H1 (cell line): ENCODE results near the gene PPM1F. TPM values are rescaled to one million over a fixed set of nuclear protein-coding genes. Genes with fewer than 3 reads are reported as not detected.

Experiments
- CTCF ChIA-PET: fragments of 300-600 bp; sonication (Branson Sonifier 250); formaldehyde crosslinking; loops from one replicate; lab custom pipeline; 2021; ENCODE audit not compliant: partially characterized antibody; lab: Charles Lee
- POLR2A ChIA-PET: fragments of 300-600 bp; sonication (Branson Sonifier 250); formaldehyde crosslinking; loops from one replicate; lab custom pipeline; 2021; ENCODE audit warnings: inconsistent platforms; ENCODE audit not compliant: partially characterized antibody; lab: Charles Lee
- DNase-seq, 2 experiments: peaks; one replicate each; pipeline versions ENCODE4 v3.0.0 to v3.0.0-alpha.2; 2010 to 2022; ENCODE audit warnings: low spot score in 2 of 2, low read depth in 1 of 2, mixed read lengths in 1 of 2
- FAIRE-seq: peaks from 2 replicates; lab custom pipeline; 2011; peaks lifted over from hg19 to GRCh38; lab: Jason Lieb, UNC
- H2AFZ ChIP-seq: 2 replicates; pipeline ENCODE4 v1.8.1; 2012; ENCODE audit warnings: low read length, inconsistent platforms
- H2AK5ac ChIP-seq: 2 replicates; pipeline ENCODE4 v1.6.1; 2013; ENCODE audit warnings: low read depth, low read length
- H2BK120ac ChIP-seq: replicated peaks from 2 replicates; pipeline ENCODE3; 2013; ENCODE audit warnings: low read depth, low read length, inconsistent platforms
- H2BK12ac ChIP-seq: 2 replicates; pipeline ENCODE4 v1.6.1; 2013; ENCODE audit warnings: low read depth, low read length
- H2BK15ac ChIP-seq: 2 replicates; pipeline ENCODE4 v1.6.1; 2013; ENCODE audit warnings: low read length
- H2BK20ac ChIP-seq: 2 replicates; pipeline ENCODE4 v1.6.1; 2013; ENCODE audit warnings: low read length
- H2BK5ac ChIP-seq: 2 replicates; pipeline ENCODE4 v1.6.1; 2013; ENCODE audit warnings: low read depth, low read length
- H3K14ac ChIP-seq: 2 replicates; pipeline ENCODE4 v1.6.1; 2013; ENCODE audit warnings: inconsistent platforms; ENCODE audit not compliant: insufficient read length
- H3K18ac ChIP-seq: 2 replicates; pipeline ENCODE4 v1.6.1; 2013; ENCODE audit warnings: low read length; ENCODE audit errors: extremely low read depth
- H3K23ac ChIP-seq: 2 replicates; pipeline ENCODE4 v1.6.1; 2013; ENCODE audit warnings: inconsistent platforms; ENCODE audit not compliant: insufficient read length
- H3K23me2 ChIP-seq: 2 replicates; pipeline ENCODE4 v1.6.1; 2013; ENCODE audit warnings: low read depth, low read length
- H3K27ac ChIP-seq: 2 replicates; pipeline ENCODE4 v1.6.1; 2011; ENCODE audit warnings: low read depth, low read length, inconsistent platforms
- H3K27me3 ChIP-seq, 4 experiments: replicated peaks in 1 of 4; 1 replicate in 1 of 4; 2 replicates in 3 of 4; pipeline versions ENCODE4 v1.6.1 to v1.8.1; 2011 to 2013; ENCODE audit warnings: low read length in 3 of 4, mild to moderate bottlenecking in 3 of 4, inconsistent platforms in 2 of 4, mixed read lengths in 2 of 4, moderate library complexity in 1 of 4; ENCODE audit not compliant: control insufficient read depth in 3 of 4, insufficient read depth in 3 of 4; ENCODE audit errors: extremely low read depth in 1 of 4
- H3K36me3 ChIP-seq, 4 experiments: 2 replicates each; pipeline versions ENCODE4 v1.6.1 to v1.8.1; 2011 to 2013; ENCODE audit warnings: mild to moderate bottlenecking in 4 of 4, low read length in 3 of 4, moderate library complexity in 2 of 4, control low read depth in 1 of 4, inconsistent platforms in 1 of 4; ENCODE audit not compliant: insufficient read depth in 4 of 4, control insufficient read depth in 2 of 4
- H3K4ac ChIP-seq: replicated peaks from 2 replicates; pipeline ENCODE3; 2013; ENCODE audit warnings: low read length, low read depth, mixed read lengths, inconsistent platforms; ENCODE audit not compliant: insufficient read length
- H3K4me1 ChIP-seq, 4 experiments: replicated peaks in 1 of 4; 1 replicate in 1 of 4; 2 replicates in 3 of 4; pipeline versions ENCODE4 v1.6.1 to v1.8.1; 2011 to 2013; ENCODE audit warnings: low read length in 3 of 4, inconsistent platforms in 2 of 4, mixed read lengths in 1 of 4; ENCODE audit not compliant: insufficient read depth in 4 of 4, control insufficient read depth in 3 of 4
- H3K4me2 ChIP-seq, 2 experiments: 2 replicates each; pipeline versions ENCODE4 v1.6.1 to v1.8.1; 2011 to 2013; ENCODE audit warnings: low read depth in 2 of 2, low read length in 2 of 2, control low read depth in 1 of 2, inconsistent platforms in 1 of 2, mild to moderate bottlenecking in 1 of 2; ENCODE audit not compliant: insufficient read depth in 1 of 2
- H3K4me3 ChIP-seq, 4 experiments: fragments of 200-600, 300-600 bp in 1 of 4; sonication (generic), shearing (Covaris generic), sonication (Bioruptor Twin) in 1 of 4; 2 replicates each; pipeline versions ENCODE4 v1.5.1 to v1.8.1; 2011 to 2016; ENCODE audit warnings: low read length in 4 of 4, low read depth in 3 of 4, control low read depth in 2 of 4, inconsistent platforms in 2 of 4, mild to moderate bottlenecking in 2 of 4, mixed read lengths in 1 of 4, moderate library complexity in 1 of 4; ENCODE audit not compliant: insufficient read depth in 2 of 4; ENCODE audit errors: extremely low read depth in 1 of 4
- H3K56ac ChIP-seq: replicated peaks from 2 replicates; pipeline ENCODE3; 2013; ENCODE audit warnings: low read depth, mild to moderate bottlenecking, mixed read lengths, low read length, inconsistent platforms; ENCODE audit not compliant: insufficient read length
- H3K79me1 ChIP-seq: 2 replicates; pipeline ENCODE4 v1.6.1; 2013; ENCODE audit warnings: low read depth, low read length, control low read depth
- H3K79me2 ChIP-seq, 2 experiments: 2 replicates each; pipeline versions ENCODE4 v1.6.1 to v1.8.1; 2012 to 2013; ENCODE audit warnings: low read length in 2 of 2, mild to moderate bottlenecking in 2 of 2, inconsistent platforms in 1 of 2; ENCODE audit not compliant: insufficient read depth in 2 of 2, control insufficient read depth in 1 of 2
- H3K9ac ChIP-seq, 4 experiments: replicated peaks in 1 of 4; 1 replicate in 1 of 4; 2 replicates in 3 of 4; pipeline versions ENCODE4 v1.6.1 to v1.8.1; 2011 to 2013; ENCODE audit warnings: low read depth in 3 of 4, low read length in 3 of 4, control low read depth in 2 of 4, mild to moderate bottlenecking in 2 of 4, moderate library complexity in 2 of 4, inconsistent platforms in 1 of 4; ENCODE audit errors: extremely low read depth in 1 of 4
- H3K9me3 ChIP-seq, 2 experiments: 2 replicates each; pipeline versions ENCODE4 v1.6.1 to v1.8.1; 2012 to 2013; ENCODE audit warnings: mild to moderate bottlenecking in 2 of 2, moderate library complexity in 2 of 2, control low read depth in 1 of 2, inconsistent platforms in 1 of 2, low read depth in 1 of 2, low read length in 1 of 2, mixed read lengths in 1 of 2; ENCODE audit not compliant: insufficient read depth in 2 of 2
- H4K20me1 ChIP-seq, 2 experiments: replicated peaks in 1 of 2; 2 replicates each; pipeline versions ENCODE3 to v1.8.1; 2011 to 2013; ENCODE audit warnings: inconsistent platforms in 2 of 2, low read length in 2 of 2, mild to moderate bottlenecking in 1 of 2; ENCODE audit not compliant: insufficient read depth in 2 of 2, control insufficient read depth in 1 of 2
- H4K5ac ChIP-seq: 2 replicates; pipeline ENCODE4 v1.6.1; 2013; ENCODE audit warnings: low read length, low read depth, mixed read lengths, inconsistent platforms; ENCODE audit not compliant: insufficient read length
- H4K8ac ChIP-seq: 2 replicates; pipeline ENCODE4 v1.8.0; 2013; ENCODE audit warnings: mild to moderate bottlenecking, moderate library complexity, low read length, inconsistent platforms; ENCODE audit not compliant: insufficient read depth; ENCODE audit errors: extremely low read depth
- H4K91ac ChIP-seq: replicated peaks from 2 replicates; pipeline ENCODE3; 2013; ENCODE audit warnings: low read length, mixed read lengths, inconsistent platforms; ENCODE audit not compliant: insufficient read length
- BRCA1 ChIP-seq: IDR thresholded peaks from 2 replicates; pipeline ENCODE4 v1.6.1; 2012; ENCODE audit warnings: low read depth, low read length, improper control_type of control experiment
- CBX8 ChIP-seq: fragments of 300-800, 300-1000 bp; sonication (generic); IDR thresholded peaks from 2 replicates; pipeline ENCODE4 v1.7.1; 2016; ENCODE audit warnings: low read depth, low read length, borderline replicate concordance
- CHD1 ChIP-seq: IDR thresholded peaks from 2 replicates; pipeline ENCODE4 v1.6.1; 2012; ENCODE audit warnings: low read depth, low read length, improper control_type of control experiment
- EZH2 ChIP-seq: fragments of 200-600 bp; sonication (generic); IDR thresholded peaks from 2 replicates; pipeline ENCODE4 v1.7.1; 2012; ENCODE audit warnings: low read depth, mild to moderate bottlenecking, moderate library complexity, low read length, inconsistent platforms; ENCODE audit not compliant: severe bottlenecking
- HDAC2 ChIP-seq, 2 experiments: fragments of 300-600 bp in 1 of 2; sonication (generic) in 1 of 2; IDR thresholded peaks; 2 replicates each; pipeline ENCODE4 v1.6.1; 2011 to 2012; ENCODE audit warnings: low read depth in 2 of 2, low read length in 2 of 2, mild to moderate bottlenecking in 2 of 2, moderate library complexity in 2 of 2, borderline replicate concordance in 1 of 2, inconsistent platforms in 1 of 2
- KDM1A ChIP-seq: fragments of 200-600, 300-600 bp; sonication (generic); IDR thresholded peaks from 2 replicates; pipeline ENCODE4 v1.7.1; 2016; ENCODE audit warnings: mild to moderate bottlenecking, low read length, borderline replicate concordance
- KDM4A ChIP-seq: IDR thresholded peaks from one replicate; pipeline ENCODE4 v1.7.1; 2012; ENCODE audit warnings: low read depth, mild to moderate bottlenecking, moderate library complexity, low read length, inconsistent platforms; ENCODE audit not compliant: severe bottlenecking
- MAFK ChIP-seq: IDR thresholded peaks from 2 replicates; pipeline ENCODE4 v1.6.1; 2012; ENCODE audit warnings: low read depth, mild to moderate bottlenecking, improper control_type of control experiment, low read length
- POLR2A ChIP-seq, 2 experiments: IDR thresholded peaks; 1 replicate in 1 of 2; 2 replicates in 1 of 2; pipeline ENCODE4 v1.6.1; 2011; ENCODE audit warnings: low read depth in 2 of 2, low read length in 2 of 2, mild to moderate bottlenecking in 2 of 2; ENCODE audit errors: control extremely low read depth in 1 of 2
- RBBP5 ChIP-seq: IDR thresholded peaks from 2 replicates; pipeline ENCODE4 v1.7.1; 2012; ENCODE audit warnings: low read depth, mild to moderate bottlenecking, inconsistent platforms, low read length, moderate library complexity, borderline replicate concordance
- RXRA ChIP-seq: IDR thresholded peaks from 2 replicates; pipeline ENCODE4 v1.6.1; 2011; ENCODE audit warnings: low read depth, mild to moderate bottlenecking, low read length, moderate library complexity; ENCODE audit not compliant: insufficient read depth
- SIX5 ChIP-seq: IDR thresholded peaks from 2 replicates; pipeline ENCODE4 v1.6.1; 2011; ENCODE audit warnings: mild to moderate bottlenecking, low read depth, low read length
- TCF12 ChIP-seq: IDR thresholded peaks from 2 replicates; pipeline ENCODE4 v1.6.1; 2011; ENCODE audit warnings: low read depth, mild to moderate bottlenecking, low read length
- WGBS, 2 experiments: shearing (Covaris generic) in 1 of 2; methylation state at CpG; one replicate each; pipeline versions ENCODE4 v1.1.6 to v1.1.7; 2013 to 2015; ENCODE audit warnings: low lambda C conversion rate in 2 of 2, mixed read lengths in 2 of 2, inconsistent platforms in 1 of 2, low coverage in 1 of 2, missing lambda C conversion rate in 1 of 2; ENCODE audit not compliant: insufficient replicate concordance in 2 of 2, insufficient coverage in 1 of 2, insufficient read length in 1 of 2; ENCODE audit errors: extremely low coverage in 1 of 2, missing lambda C conversion rate in 1 of 2; 5-methylcytosine and 5-hydroxymethylcytosine counted together
- polyA plus RNA-seq, 7 experiments: library from polyadenylated mRNA; depleted of rRNA in 3 of 7; stranded (reverse) in 5 of 7; unstranded in 2 of 7; fragments of >200 nt in 5 of 7; fragments of 200-250 nt in 2 of 7; gene quantifications; 1 replicate in 5 of 7; 2 replicates in 1 of 7; 4 replicates in 1 of 7; pipeline versions ENCODE4 v1.2.1 to v1.2.3, GENCODE V29; 2011 to 2013; ENCODE audit warnings: missing spikeins in 2 of 7, mixed read lengths in 2 of 7
- total RNA-seq: library from RNA; stranded (reverse); fragmentation: NEBNext Ultra II Directional; extraction: Animal tissue kit (Norgen Biotek cat#: 25700); gene quantifications from 2 replicates; pipeline ENCODE4 v1.2.1, GENCODE V29; 2021

Gene PPM1F
- total and polyA plus RNA-seq, 2 of the 8 experiments (the other 6 are each of a cell fraction or from before 2014, with no cell fraction given): 12.4 to 22.8 TPM

- Histone ChIP-seq H4K8ac (peak overlapping the region; percentile 99), H3K4me3 (peak overlapping the region; percentile 83 to 98 (median 94)), H3K23ac (no peak overlapping the region), H2BK5ac (no peak overlapping the region), H4K20me1 (peaks cover 3 to 19% of the 10 kb centered on the region in 2 experiments), H2AFZ (no peak overlapping the region), H3K79me2 (peaks cover 0 to 11% of the 10 kb centered on the region in 2 experiments), H3K9me3 (no peaks in the 10 kb centered on the region), H3K4me1 (peaks cover 0 to 2% (median 0%) of the 10 kb centered on the region in 4 experiments; a peak in 2 of 7 replicates), H2BK120ac (no peak overlapping the region), H4K5ac (no peak overlapping the region), H2AK5ac (no peak overlapping the region), H4K91ac (no peak overlapping the region), H3K14ac (no peak overlapping the region), H3K4ac (no peak overlapping the region), H2BK20ac (no peak overlapping the region), H3K27ac (0 out of 2 replicates have a peak overlapping the region, but pooled peaks have one; percentile 57), H3K18ac (no peak overlapping the region), H3K4me2 (peak overlapping the region; percentile 83 to 88), H2BK15ac (no peak overlapping the region), H3K36me3 (no peaks in the 10 kb centered on the region; a peak in 3 of 8 replicates), H3K27me3 (peaks cover 2 to 13% (median 12%) of the 10 kb centered on the region in 4 experiments; a peak in 5 of 7 replicates), H3K23me2 (0 out of 2 replicates have a peak, but pooled peaks cover 3% of the 10 kb centered on the region), H3K79me1 (peaks cover 11% of the 10 kb centered on the region; the same call in 1 of the 2 replicates), H3K56ac (peak overlapping the region; percentile 69), H3K9ac (peak overlapping the region in 3 of 4 experiments; percentile 76 to 91 (median 78); a peak in 6 of 7 replicates), H2BK12ac (no peak overlapping the region)
- WGBS, 2 experiments: 52% methylated on average over 2 of the region's 2 CpGs; no CpG with 5 or more reads in 1 of the 2 experiments
- POLR2A ChIA-PET: interaction anchor here (0.8 to 3.9 kb wide), 7 partner anchors 9 to 59 kb away, joined by 3 to 19 read pairs (median 8); no protein-coding TSS in a partner anchor
- FAIRE-seq: no peak
- DNase-seq: no peak
- CTCF ChIA-PET: interaction anchor here (0.8 to 5.6 kb wide), 7 partner anchors 10 to 425 kb away, joined by 3 to 47 read pairs (median 5); partner anchors contain the start of gene PPM1F
- TF ChIP-seq RXRA (no peak), KDM4A (no peak), KDM1A (no peak), BRCA1 (no peak), POLR2A (IDR thresholded peaks at IDR 0.05; ENCODE audit: control extremely low read depth in 1 of 2, low read depth in 2 of 2, low read length in 2 of 2) (no peak), MAFK (no peak), TCF12 (no peak), RBBP5 (no peak), CBX8 (no peak), SIX5 (no peak), HDAC2 (IDR thresholded peaks at IDR 0.05; ENCODE audit: borderline replicate concordance in 1 of 2, low read depth in 2 of 2, low read length in 2 of 2) (no peak), CHD1 (no peak), EZH2 (no peak)
These were observed 29.2 kb upstream of the PPM1F start for GRCh38 chr22:21981874-21982273.
